Raji (cell line): ENCODE data around the gene UBAC1.

ENCODE experiments used
- POLR2A ChIP-seq: IDR thresholded peaks from 2 replicates; pipeline ENCODE4 v1.6.1; 2011; ENCODE audit warnings: low read depth, low read length, control low read depth; ENCODE audit not compliant: insufficient read depth

The UBAC1 gene

GRCh38 chr9:135986605-135987004 lies 25.4 kb upstream of the UBAC1 start:
- TF ChIP-seq POLR2A = no peak

- TF ChIP-seq POLR2A = no peak
These were observed 24.7 kb upstream of the UBAC1 start for GRCh38 chr9:135985889-135986288.

- TF ChIP-seq POLR2A = no peak
These were observed 24.2 kb upstream of the UBAC1 start for GRCh38 chr9:135985459-135985774.

GRCh38 chr9:135984072-135984710 lies 23.0 kb upstream of the UBAC1 start:
- no peak for TF ChIP-seq POLR2A

- no peak for TF ChIP-seq POLR2A
These were observed 22.3 kb upstream of the UBAC1 start for GRCh38 chr9:135983208-135984071.

- TF ChIP-seq POLR2A = no peak
These were observed 21.5 kb upstream of the UBAC1 start for GRCh38 chr9:135982499-135983207.

GRCh38 chr9:135980926-135981630 lies 19.9 kb upstream of the UBAC1 start:
- no peak for TF ChIP-seq POLR2A

GRCh38 chr9:135979547-135980166 lies 18.5 kb upstream of the UBAC1 start:
- TF ChIP-seq POLR2A = no peak

GRCh38 chr9:135978642-135979546 lies 17.7 kb upstream of the UBAC1 start:
- no peak for TF ChIP-seq POLR2A

- no peak for TF ChIP-seq POLR2A
These were observed 15.8 kb upstream of the UBAC1 start for GRCh38 chr9:135976944-135977343.

GRCh38 chr9:135976531-135976930 lies 15.4 kb upstream of the UBAC1 start:
- no peak for TF ChIP-seq POLR2A

GRCh38 chr9:135975834-135976233 lies 14.7 kb upstream of the UBAC1 start:
- TF ChIP-seq POLR2A = no peak

- no peak for TF ChIP-seq POLR2A
These were observed 13.0 kb upstream of the UBAC1 start for GRCh38 chr9:135974220-135974573.
